ENCODE measurements around the gene TTLL10.
A peak's percentile ranks its signal among the peaks of the same experiment; 100 is the strongest.

Gene TTLL10

GRCh38 chr1:1200876-1201810 lies 27.5 kb downstream of the TTLL10 start:
- no peak for TF ChIP-seq CTCF (IDR thresholded peaks at IDR 0.05)
- no peak for DNase-seq (ENCODE audit: low spot score)
- H3K27ac ChIP-seq: no peak overlapping the region
- H3K4me3 ChIP-seq: peak overlapping the region; percentile 68

- no peak for TF ChIP-seq CTCF (IDR thresholded peaks at IDR 0.05)
- no peak for DNase-seq (ENCODE audit: low spot score)
- Histone ChIP-seq H3K4me3 (no peak overlapping the region), H3K27ac (no peak overlapping the region)
These were observed 29.3 kb downstream of the TTLL10 start for GRCh38 chr1:1202831-1203560.

GRCh38 chr1:1203561-1204424 lies 30.1 kb downstream of the TTLL10 start:
- TF ChIP-seq CTCF (IDR thresholded peaks at IDR 0.05): no peak
- Histone ChIP-seq H3K27ac (no peak overlapping the region), H3K4me3 (no peak overlapping the region)
- no peak for DNase-seq (ENCODE audit: low spot score)

- no peak for TF ChIP-seq CTCF (IDR thresholded peaks at IDR 0.05)
These were observed 30.8 kb downstream of the TTLL10 start for GRCh38 chr1:1204425-1204920.

GRCh38 chr1:1204998-1205768 lies 31.5 kb downstream of the TTLL10 start:
- Histone ChIP-seq H3K27ac (no peak overlapping the region), H3K4me3 (no peak overlapping the region)
- DNase-seq (ENCODE audit: low spot score): no peak
- no peak for TF ChIP-seq CTCF (IDR thresholded peaks at IDR 0.05)

More at GRCh38 chr1:1204425-1204920, 30.8 kb downstream of the TTLL10 start:
- Histone ChIP-seq H3K4me3 (no peak overlapping the region), H3K27ac (no peak overlapping the region)
- DNase-seq (ENCODE audit: low spot score): no peak
